ENCODE data around the gene MXRA7. TPM values are rescaled to one million over a fixed set of nuclear protein-coding genes. Genes with fewer than 3 reads are reported as not detected.

Gene MXRA7
- total RNA-seq, 1 donor from 2014 or later = 200 TPM

DNA sequence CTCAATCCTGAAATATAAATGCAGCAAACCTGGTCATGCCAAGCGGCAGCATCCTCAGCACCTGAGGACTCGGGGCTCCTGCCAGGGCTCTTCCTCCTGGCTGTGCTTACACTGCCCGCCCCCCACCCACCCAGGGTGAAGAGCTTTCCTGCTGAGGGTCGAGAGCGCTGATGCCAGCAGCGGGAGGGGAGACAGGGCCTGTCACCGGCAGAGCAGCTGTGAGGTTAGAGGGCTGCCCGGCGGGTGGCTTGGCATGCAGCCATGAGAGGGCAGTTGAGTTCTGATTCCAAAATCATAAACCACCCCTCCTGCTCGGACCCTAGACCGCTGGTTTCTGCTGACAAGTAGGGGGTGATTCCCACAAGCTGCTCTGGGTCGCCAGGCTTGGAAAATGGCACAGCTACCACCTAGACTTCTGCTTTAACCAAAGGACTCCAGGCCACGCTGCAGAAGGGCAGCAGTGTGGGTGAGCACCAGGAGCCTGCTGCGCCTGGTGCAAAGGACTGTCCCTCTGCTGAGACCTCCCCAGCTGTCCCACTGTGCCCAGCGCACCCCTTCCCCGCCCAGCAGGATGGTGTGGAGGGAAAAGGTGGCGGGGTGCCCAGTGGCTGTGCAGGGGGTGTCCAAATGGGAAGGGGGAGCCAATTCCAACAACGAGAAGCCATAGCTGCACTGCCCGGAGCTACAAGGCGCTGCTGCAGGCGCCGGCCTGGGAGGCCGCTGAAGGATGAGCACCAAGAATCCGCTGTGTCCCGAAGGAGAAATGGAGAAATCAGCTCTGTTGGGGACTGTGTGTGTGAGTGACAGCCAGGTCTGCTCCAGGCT, 26.6 kb downstream of the MXRA7 start:
- H3K4me3 Mint-ChIP-seq (ENCODE audit: unreplicated experiment) = no peak overlapping the region
- peaks cover 13% of the 10 kb centered on the region for H3K36me3 Mint-ChIP-seq (ENCODE audit: low read depth)
- TF ChIP-seq, protein P1, sequence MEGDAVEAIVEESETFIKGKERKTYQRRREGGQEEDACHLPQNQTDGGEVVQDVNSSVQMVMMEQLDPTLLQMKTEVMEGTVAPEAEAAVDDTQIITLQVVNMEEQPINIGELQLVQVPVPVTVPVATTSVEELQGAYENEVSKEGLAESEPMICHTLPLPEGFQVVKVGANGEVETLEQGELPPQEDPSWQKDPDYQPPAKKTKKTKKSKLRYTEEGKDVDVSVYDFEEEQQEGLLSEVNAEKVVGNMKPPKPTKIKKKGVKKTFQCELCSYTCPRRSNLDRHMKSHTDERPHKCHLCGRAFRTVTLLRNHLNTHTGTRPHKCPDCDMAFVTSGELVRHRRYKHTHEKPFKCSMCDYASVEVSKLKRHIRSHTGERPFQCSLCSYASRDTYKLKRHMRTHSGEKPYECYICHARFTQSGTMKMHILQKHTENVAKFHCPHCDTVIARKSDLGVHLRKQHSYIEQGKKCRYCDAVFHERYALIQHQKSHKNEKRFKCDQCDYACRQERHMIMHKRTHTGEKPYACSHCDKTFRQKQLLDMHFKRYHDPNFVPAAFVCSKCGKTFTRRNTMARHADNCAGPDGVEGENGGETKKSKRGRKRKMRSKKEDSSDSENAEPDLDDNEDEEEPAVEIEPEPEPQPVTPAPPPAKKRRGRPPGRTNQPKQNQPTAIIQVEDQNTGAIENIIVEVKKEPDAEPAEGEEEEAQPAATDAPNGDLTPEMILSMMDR (IDR thresholded peaks at IDR 0.05) = no peak
- H3K27ac Mint-ChIP-seq (ENCODE audit: unreplicated experiment) = no peak overlapping the region
- DNase-seq (ENCODE audit: low spot score) = no peak
- peaks cover 54% of the 10 kb centered on the region for H3K4me1 Mint-ChIP-seq (ENCODE audit: low read depth)
- no peaks in the 10 kb centered on the region for H3K27me3 Mint-ChIP-seq (ENCODE audit: low read depth)
- H3K9me3 Mint-ChIP-seq (ENCODE audit: low read depth) = no peaks in the 10 kb centered on the region

DNA sequence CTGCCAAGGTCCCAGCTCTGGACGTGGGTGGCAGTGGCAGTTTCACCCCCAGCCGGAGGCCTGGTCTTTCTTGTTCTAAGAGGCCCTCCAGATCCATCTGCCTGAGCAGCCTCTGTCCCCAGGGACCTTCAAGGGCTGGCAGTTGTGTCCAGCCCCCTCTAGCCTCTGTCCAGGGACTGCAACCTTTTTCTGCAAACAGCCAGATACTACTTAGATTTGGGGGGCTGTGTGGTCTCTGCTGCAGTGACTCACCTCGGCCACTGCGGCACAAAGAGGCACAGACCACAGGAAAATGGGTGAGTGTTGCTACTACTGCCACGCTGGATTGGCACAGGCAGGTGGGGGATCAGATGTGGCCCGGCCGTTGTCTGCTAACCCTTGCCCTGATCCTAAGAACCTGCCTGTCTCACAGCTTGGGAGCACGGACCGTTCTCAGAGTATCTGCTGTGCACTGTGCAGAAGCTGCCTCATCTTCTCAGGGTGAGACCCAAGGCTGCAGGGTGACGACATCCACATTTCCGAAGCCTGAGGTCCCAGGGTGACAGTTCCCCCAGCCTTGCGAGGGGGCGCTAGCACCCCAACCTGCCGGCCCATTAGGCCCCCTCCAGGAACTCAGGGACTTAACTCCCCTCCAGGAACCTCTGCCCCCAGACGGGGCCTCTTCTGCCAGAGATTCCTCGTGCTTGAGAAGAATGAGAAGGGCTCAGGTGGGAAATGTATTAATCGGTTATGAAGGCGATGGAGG, 27.6 kb downstream of the MXRA7 start:
- Mint-ChIP-seq H3K27me3 (ENCODE audit: low read depth) (no peaks in the 10 kb centered on the region), H3K9me3 (ENCODE audit: low read depth) (no peaks in the 10 kb centered on the region), H3K4me3 (ENCODE audit: unreplicated experiment) (no peak overlapping the region), H3K4me1 (ENCODE audit: low read depth) (peaks cover 45% of the 10 kb centered on the region), H3K36me3 (ENCODE audit: low read depth) (peaks cover 13% of the 10 kb centered on the region), H3K27ac (ENCODE audit: unreplicated experiment) (no peak overlapping the region)
- DNase-seq (ENCODE audit: low spot score) = no peak
- TF ChIP-seq, protein P1 (IDR thresholded peaks at IDR 0.05) = peak; percentile 36

DNA sequence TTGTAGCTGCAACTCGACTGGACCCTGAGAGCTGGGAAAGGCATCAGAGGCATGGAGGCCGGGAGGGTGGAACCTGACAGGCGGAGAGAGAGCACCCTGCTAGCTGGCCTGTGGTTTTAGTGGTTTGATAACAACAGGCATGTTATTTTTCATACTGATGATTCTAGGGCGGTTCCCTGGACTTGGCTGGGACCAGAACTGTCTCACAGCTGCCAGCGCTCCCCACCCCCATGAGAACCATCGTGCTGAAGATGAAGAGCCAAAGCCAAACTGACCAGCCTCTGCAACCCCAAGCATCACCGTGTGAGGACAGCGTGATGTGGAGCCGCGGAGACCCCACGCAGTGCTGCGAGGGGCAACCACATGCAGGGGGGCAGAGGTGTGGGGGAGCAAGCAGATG, 28.5 kb downstream of the MXRA7 start:
- Mint-ChIP-seq H3K36me3 (ENCODE audit: low read depth) (peaks cover 13% of the 10 kb centered on the region), H3K4me3 (ENCODE audit: unreplicated experiment) (no peak overlapping the region), H3K4me1 (ENCODE audit: low read depth) (peaks cover 36% of the 10 kb centered on the region), H3K27ac (ENCODE audit: unreplicated experiment) (peak overlapping the region; percentile 30), H3K27me3 (ENCODE audit: low read depth) (no peaks in the 10 kb centered on the region), H3K9me3 (ENCODE audit: low read depth) (no peaks in the 10 kb centered on the region)
- DNase-seq (ENCODE audit: low spot score) = no peak
- TF ChIP-seq, protein P1 (IDR thresholded peaks at IDR 0.05) = no peak

DNA sequence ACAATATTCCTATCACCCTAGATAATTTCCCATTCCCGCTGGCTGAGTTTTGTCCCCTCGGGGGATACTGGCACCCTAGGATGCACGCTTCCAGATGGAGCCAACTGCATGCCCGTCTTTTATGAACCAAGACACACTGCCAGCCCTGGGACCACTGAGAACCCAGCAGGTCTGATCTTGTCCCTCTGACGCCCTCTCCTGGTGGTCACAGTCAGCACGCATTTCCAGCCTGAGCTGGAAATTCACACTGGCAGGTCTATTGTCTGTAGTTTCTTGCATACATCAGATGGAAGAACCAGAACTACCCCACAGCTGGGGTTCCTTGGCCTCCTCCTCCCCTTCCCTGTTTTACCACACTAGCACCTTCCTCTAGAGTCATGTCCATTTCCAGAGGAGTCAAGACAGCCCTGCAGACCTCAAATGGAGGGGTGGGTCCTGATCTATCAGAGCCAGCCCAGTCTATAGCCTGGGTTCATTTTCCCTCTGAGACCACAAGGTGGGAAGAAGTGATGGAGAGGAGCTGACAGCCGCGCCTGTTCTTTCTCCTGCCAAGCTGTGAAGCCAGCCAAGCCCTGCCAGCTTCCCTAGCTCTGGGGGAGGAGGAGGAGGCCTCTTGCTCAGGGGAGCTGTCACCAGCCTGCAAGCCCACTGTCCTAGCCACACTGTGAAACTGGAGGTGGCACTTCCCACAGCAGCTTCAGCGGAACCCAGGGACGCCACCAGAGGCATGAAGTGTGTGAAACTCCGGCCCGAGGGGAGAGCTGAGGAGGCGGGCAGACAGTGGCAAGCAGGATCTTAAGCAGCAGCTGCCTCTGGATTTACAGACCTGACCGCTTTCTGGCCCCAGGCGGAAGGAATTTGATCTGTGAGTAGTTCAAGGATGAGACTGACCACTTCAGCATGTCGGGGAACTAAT, 29.3 kb downstream of the MXRA7 start:
- Mint-ChIP-seq H3K9me3 (ENCODE audit: low read depth) (no peaks in the 10 kb centered on the region), H3K27me3 (ENCODE audit: low read depth) (no peaks in the 10 kb centered on the region), H3K36me3 (ENCODE audit: low read depth) (peaks cover 13% of the 10 kb centered on the region), H3K4me1 (ENCODE audit: low read depth) (peaks cover 28% of the 10 kb centered on the region), H3K27ac (ENCODE audit: unreplicated experiment) (peak overlapping the region; percentile 30), H3K4me3 (ENCODE audit: unreplicated experiment) (no peak overlapping the region)
- TF ChIP-seq, protein P1 (IDR thresholded peaks at IDR 0.05) = peak; percentile 85
- DNase-seq (ENCODE audit: low spot score) = no peak

DNA sequence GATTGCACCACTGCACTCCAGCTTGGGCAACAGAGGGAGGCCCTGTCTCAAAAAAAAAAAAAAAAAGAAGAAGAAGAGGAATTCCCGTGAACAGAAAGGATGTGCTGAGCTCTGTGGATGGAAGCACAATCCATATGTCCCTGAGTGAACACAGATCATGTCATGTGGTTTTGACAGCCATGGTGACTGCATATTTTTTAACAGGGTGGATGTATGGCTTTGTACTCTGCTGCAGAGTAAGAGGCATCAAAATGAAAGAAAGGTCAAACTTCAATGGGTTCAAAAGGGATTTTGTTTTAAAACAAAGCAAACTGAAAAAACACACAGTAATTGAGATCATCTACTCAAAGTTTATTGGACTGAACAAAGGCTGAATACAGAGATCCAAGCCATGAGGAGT, 31.5 kb downstream of the MXRA7 start:
- H3K27ac Mint-ChIP-seq (ENCODE audit: unreplicated experiment) = no peak overlapping the region
- peaks cover 26% of the 10 kb centered on the region for H3K4me1 Mint-ChIP-seq (ENCODE audit: low read depth)
- peaks cover 21% of the 10 kb centered on the region for H3K36me3 Mint-ChIP-seq (ENCODE audit: low read depth)
- no peak for DNase-seq (ENCODE audit: low spot score)
- H3K9me3 Mint-ChIP-seq (ENCODE audit: low read depth) = no peaks in the 10 kb centered on the region
- no peaks in the 10 kb centered on the region for H3K27me3 Mint-ChIP-seq (ENCODE audit: low read depth)
- no peak overlapping the region for H3K4me3 Mint-ChIP-seq (ENCODE audit: unreplicated experiment)
- TF ChIP-seq, protein P1 (IDR thresholded peaks at IDR 0.05) = no peak

Data from chondrocyte (in vitro differentiated cells).